ENCODE results near the gene COL27A1. TPM values are rescaled to one million over a fixed set of nuclear protein-coding genes. Genes with fewer than 3 reads are reported as not detected.

The COL27A1 gene
- total RNA-seq, 1 donor = 2.1 TPM

DNA sequence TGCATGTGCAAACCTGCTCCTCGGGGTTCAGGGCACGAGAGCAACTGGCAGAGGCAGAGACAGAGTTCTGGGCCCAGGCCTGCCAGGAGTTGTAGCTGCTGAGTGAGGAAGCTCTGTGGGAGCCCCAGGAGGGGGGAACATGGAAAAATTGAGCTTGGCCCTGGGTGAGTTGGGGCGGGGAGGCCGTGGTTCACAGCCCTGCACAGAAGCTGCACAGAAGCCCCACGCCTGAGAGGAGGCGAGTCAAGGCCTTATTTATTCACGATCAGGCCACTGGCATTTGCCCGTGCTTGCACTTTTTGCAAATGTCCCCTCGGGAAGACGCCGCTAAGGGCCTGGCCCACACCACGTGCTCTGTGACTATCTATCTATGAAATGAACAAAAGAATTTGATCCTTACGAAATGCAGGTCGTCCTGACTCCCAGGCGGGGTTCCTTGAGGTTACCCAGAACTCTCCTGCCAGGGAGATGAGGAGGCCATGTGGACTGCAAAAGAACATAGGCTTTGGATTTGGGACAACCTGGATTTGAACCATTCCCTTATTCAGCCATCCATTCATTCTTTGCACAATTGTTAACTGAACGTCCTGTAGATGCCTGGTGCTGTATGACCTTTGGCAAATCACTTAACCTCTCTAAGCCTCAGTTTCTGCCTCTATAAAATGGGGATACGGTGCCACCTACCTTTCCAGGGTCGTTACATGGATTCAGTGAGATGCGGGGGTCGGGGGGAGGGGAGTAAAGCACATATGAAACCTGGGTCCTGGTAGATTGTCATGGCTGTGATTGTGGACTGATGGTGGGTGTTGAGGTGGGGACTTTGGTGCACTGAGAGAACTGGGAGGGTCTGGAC, 17.9 kb downstream of the COL27A1 start:
- no peak for DNase-seq (ENCODE audit: low read depth)
- H3K4me3 ChIP-seq (ENCODE audit: low read depth, low read length) = no peak overlapping the region
- TF ChIP-seq, protein P1, sequence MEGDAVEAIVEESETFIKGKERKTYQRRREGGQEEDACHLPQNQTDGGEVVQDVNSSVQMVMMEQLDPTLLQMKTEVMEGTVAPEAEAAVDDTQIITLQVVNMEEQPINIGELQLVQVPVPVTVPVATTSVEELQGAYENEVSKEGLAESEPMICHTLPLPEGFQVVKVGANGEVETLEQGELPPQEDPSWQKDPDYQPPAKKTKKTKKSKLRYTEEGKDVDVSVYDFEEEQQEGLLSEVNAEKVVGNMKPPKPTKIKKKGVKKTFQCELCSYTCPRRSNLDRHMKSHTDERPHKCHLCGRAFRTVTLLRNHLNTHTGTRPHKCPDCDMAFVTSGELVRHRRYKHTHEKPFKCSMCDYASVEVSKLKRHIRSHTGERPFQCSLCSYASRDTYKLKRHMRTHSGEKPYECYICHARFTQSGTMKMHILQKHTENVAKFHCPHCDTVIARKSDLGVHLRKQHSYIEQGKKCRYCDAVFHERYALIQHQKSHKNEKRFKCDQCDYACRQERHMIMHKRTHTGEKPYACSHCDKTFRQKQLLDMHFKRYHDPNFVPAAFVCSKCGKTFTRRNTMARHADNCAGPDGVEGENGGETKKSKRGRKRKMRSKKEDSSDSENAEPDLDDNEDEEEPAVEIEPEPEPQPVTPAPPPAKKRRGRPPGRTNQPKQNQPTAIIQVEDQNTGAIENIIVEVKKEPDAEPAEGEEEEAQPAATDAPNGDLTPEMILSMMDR (IDR thresholded peaks at IDR 0.05; ENCODE audit: insufficient read depth, low read length) = no peak

DNA sequence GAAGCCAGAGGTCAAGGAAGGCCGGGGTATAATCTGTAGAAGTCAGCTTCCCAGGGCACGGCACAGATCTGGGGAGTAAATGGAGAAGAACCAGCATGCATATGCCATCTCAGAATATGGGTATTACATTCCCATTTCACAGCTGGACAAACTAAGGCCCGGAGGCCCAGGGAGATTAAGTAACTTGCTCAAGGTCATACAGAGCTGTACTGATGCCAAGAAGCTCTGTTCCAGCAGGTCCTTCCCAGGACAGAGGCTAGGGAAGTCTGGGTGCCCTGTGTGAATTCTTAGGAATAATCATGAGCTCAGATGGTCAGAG, 19.2 kb downstream of the COL27A1 start:
- DNase-seq (ENCODE audit: low read depth) = no peak
- TF ChIP-seq, protein P1 (IDR thresholded peaks at IDR 0.05; ENCODE audit: insufficient read depth, low read length) = no peak
- H3K4me3 ChIP-seq (ENCODE audit: low read depth, low read length) = no peak overlapping the region

DNA sequence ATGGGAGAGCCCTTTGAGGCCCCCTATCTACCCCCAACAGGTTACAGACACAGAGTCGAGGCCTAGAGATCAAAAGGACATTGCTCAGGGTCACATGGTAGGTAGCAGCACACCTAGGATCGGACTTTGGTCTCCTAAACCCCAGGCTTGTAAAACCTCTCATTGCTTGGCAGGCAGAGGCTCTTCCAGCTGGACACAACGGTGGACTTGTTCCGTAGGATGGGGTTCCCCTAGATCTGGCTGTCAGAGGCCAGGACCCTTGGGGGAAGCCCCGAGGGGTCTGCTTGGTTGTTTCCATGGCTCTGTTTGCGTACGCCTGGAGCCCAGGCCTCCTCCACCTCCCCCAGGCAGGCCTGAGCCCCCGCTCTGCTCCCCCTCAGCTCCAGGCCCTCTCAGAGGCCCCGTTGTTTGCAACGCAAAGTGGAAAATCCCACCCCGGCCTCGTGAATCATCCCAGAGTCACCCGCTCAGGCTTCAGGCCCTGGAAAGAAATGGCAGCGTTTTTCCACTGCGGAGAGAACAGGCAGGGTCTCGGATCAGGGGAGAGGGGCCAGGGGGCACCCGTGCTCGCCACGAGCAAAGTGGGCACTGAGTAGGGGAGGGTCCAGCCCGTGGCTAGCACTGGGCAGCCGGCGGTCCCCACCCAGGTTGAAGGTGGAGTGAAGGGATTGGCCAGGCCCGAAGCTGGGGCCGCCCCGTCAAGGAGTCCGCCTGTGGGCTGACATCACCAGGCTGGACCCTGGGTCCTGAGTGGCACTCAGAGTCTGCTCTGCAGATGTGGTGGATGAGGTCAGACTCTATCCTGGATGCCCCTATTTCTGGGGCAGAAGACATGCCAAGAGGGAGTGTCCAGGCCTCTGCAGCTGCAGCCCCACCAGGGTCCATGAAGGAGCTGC, 19.8 kb downstream of the COL27A1 start:
- TF ChIP-seq, protein P1 (IDR thresholded peaks at IDR 0.05; ENCODE audit: insufficient read depth, low read length) = no peak
- no peak overlapping the region for H3K4me3 ChIP-seq (ENCODE audit: low read depth, low read length)
- DNase-seq (ENCODE audit: low read depth) = no peak

DNA sequence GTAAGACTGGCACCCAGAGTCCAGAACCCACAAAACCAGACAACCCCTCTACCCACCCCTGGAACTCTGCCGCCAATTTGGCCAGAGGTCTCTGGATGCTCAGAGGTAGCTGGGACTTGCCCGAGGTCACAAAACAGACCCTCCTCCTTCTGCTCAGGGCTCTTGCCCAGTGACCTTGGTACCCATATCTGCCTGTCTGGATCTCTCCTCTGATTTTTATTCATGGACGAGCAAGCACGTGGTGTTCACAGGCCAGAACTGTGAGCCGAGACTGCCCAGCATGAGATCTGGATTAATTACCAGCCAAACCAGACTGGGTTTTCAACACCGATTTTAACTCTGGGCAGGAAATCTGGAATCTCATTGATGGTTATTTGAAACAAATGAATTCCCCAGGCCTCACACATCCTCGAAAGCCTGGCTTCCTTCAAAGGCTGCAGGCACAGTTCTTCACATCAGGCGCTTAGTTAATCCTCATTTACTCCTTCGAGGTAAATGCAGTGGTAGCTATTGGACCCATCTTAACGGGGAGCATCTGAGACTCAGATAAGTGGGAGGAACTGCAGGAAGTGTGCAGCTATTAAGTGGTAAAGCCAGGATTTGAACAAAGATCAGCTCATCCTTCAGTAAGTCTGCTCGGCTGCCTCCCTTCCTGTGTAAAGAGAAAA, 21.4 kb downstream of the COL27A1 start:
- no peak overlapping the region for H3K4me3 ChIP-seq (ENCODE audit: low read depth, low read length)
- DNase-seq (ENCODE audit: low read depth) = no peak
- TF ChIP-seq, protein P1 (IDR thresholded peaks at IDR 0.05; ENCODE audit: insufficient read depth, low read length) = no peak

DNA sequence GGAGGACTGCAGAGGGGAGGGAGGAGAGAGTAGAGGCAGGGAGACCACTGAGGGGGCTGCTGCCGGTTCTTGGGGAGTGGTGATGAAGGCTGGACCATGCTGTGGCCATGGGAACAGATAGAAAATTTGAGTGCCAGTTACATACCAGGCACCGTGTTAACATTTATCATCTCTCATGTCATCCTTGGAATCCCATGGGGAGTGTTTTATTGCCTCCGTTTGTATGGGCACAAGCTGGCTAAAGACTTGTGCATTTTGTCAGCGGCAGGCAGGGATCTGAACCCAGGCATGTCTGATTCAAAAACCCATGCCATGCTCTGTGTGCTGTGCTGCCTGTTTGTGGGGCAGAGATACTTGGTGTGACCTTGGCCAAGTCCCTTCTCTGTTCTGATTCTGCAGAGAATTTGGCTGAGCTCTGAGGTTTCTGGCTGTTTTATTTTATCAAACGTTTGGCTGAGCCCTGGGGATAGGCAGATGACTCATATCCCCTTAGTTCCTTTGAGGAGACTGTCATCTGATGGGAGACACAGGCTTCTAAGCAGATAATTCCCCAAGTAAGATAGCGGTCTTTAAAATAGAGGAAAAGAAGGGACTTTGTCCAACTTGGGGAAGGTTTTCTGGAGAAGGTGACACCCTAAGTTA, 22.2 kb downstream of the COL27A1 start:
- H3K4me3 ChIP-seq (ENCODE audit: low read depth, low read length) = no peak overlapping the region
- DNase-seq (ENCODE audit: low read depth) = peak; percentile 67
- TF ChIP-seq, protein P1 (IDR thresholded peaks at IDR 0.05; ENCODE audit: insufficient read depth, low read length) = no peak

DNA sequence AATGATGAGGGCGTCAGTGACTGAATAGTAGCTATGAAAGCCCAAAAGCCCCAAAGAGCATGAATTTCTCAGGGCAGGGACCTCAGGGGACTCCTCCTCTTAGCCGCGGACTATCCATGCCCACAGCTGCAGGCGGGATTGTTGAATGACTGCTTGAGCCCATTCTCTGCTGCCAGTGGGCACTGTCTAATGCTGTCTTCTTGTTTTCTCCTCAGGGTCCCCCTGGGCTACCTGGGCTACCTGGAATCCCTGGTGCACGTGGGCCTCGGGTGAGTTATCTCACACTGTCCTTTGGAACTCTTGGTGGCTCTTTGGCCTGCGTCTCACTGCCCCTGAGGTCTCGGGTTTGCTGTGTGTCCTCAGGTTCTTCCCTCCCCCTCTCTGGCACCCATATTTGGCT, 22.7 kb downstream of the COL27A1 start:
- DNase-seq (ENCODE audit: low read depth) = no peak
- H3K4me3 ChIP-seq (ENCODE audit: low read depth, low read length) = no peak overlapping the region
- TF ChIP-seq, protein P1 (IDR thresholded peaks at IDR 0.05; ENCODE audit: insufficient read depth, low read length) = no peak

Data from fibroblast of the aortic adventitia (primary cell).